ENCODE results near the gene LRBA. TPM values are rescaled to one million over a fixed set of nuclear protein-coding genes. Genes with fewer than 3 reads are reported as not detected.

LRBA gene
- total and polyA plus RNA-seq, 2 of the 4 experiments (the other 2 are of a cell fraction), result 10.2 to 51.6 TPM

DNA sequence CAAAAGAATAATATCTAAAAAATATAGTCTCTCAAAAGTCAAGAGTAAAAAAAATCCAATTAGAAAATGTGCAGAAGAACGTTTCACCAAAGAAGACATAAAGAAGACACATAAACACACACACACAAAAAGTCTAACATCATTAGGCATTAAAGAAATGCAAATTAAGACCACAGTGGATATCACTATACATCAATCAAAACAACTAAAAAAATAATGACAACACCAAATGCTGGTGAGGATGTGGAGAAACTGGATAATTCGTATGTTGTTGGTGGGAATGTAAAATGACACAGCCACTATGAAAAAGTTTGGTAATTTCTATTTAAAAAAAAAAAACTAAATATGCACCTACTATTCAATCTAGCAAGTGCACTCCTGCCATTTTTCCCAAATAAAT, 66.4 kb downstream of the LRBA start:
- Histone ChIP-seq H2BK20ac (ENCODE audit: low read depth, low read length) (no peak overlapping the region), H2BK5ac (ENCODE audit: low read depth, low read length, poor library complexity, severe bottlenecking) (no peak overlapping the region), H3K56ac (ENCODE audit: extremely low read depth, insufficient read depth, low read length) (no peak overlapping the region), H3K18ac (ENCODE audit: low read depth, low read length) (no peak overlapping the region), H3K4me2 (ENCODE audit: low read depth, low read length) (no peak overlapping the region), H3K79me1 (ENCODE audit: low read depth in 1 of 2, low read length in 2 of 2) (peaks cover 0 to 5% of the 10 kb centered on the region in 2 experiments; a peak in 2 of 4 replicates), H3K9me1 (ENCODE audit: insufficient read depth, low read length) (no peaks in the 10 kb centered on the region), H3K27ac (ENCODE audit: insufficient read depth, low read length) (no peak overlapping the region), H3K9ac (ENCODE audit: low read depth, low read length) (no peak overlapping the region), H4K5ac (ENCODE audit: low read depth, low read length) (no peak overlapping the region), H2BK120ac (ENCODE audit: low read depth, low read length) (no peak overlapping the region), H3K36me3 (ENCODE audit: control insufficient read depth, insufficient read depth, low read length) (no peaks in the 10 kb centered on the region), H4K91ac (ENCODE audit: insufficient read depth, low read depth, low read length) (no peak overlapping the region), H3K14ac (replicated peaks; ENCODE audit: low read depth, low read length) (no peak overlapping the region), H2AFZ (replicated peaks; ENCODE audit: low read length, poor library complexity) (no peak overlapping the region), H3K4me1 (ENCODE audit: control insufficient read depth, insufficient read depth, low read length) (no peaks in the 10 kb centered on the region), H3K4me3 (ENCODE audit: insufficient read depth, low read depth, low read length) (no peak overlapping the region), H2BK15ac (ENCODE audit: low read depth, low read length) (no peak overlapping the region), H2AK5ac (ENCODE audit: low read depth, low read length) (no peak overlapping the region), H4K8ac (ENCODE audit: low read depth in 2 of 2, low read length in 2 of 2) (no peak overlapping the region), H3K4ac (ENCODE audit: low read depth, low read length) (no peak overlapping the region), H4K20me1 (ENCODE audit: insufficient read depth, low read length) (no peaks in the 10 kb centered on the region), H3K23ac (ENCODE audit: low read depth, low read length) (no peak overlapping the region), H2AK9ac (replicated peaks; ENCODE audit: low read depth, low read length, poor library complexity) (no peak overlapping the region), H3K9me3 (ENCODE audit: control insufficient read depth, insufficient read depth, low read length) (no peaks in the 10 kb centered on the region), H3K27me3 (ENCODE audit: control insufficient read depth, insufficient read depth, low read length) (no peaks in the 10 kb centered on the region)
- intact Hi-C loops (cut with micrococcal nuclease) (no loop called here), dilution Hi-C loops (cut with HindIII; ENCODE audit: low sequenced_read_pairs, unreplicated experiment) (no loop called here), in situ Hi-C loops (cut with MboI; ENCODE audit: low sequenced_read_pairs) (no loop called here)
- DNase-seq, result no peak
- ATAC-seq (ENCODE audit: low read depth), result no peak
- POLR2A ChIA-PET (ENCODE audit: unreplicated experiment), result no interaction called here
- no TSS peak for BruUV-seq (replicated peaks)
- WGBS, 2 experiments (ENCODE audit: extremely low coverage in 2 of 2, insufficient read length in 1 of 2), result no CpG with 5 or more reads among the region's 2 CpGs
- TF ChIP-seq NFE2L2 (IDR thresholded peaks at IDR 0.05; ENCODE audit: low read depth, low read length) (no peak), SMC3 (IDR thresholded peaks at IDR 0.05; ENCODE audit: low read depth, low read length) (no peak), CEBPB (IDR thresholded peaks at IDR 0.05; ENCODE audit: low read depth, low read length) (no peak), RFX5 (IDR thresholded peaks at IDR 0.05; ENCODE audit: low read depth, low read length) (no peak)
- CTCF ChIA-PET, result interaction anchor here (1.0 kb wide), 1 partner anchor 19 kb away, joined by 3 read pairs; no protein-coding TSS in a partner anchor
